PC-9 (cell line): ENCODE measurements around the gene ARMH1.

ENCODE experiments used
- CTCF ChIP-seq: fragments of 200-600 bp; sonication (generic); conservative IDR thresholded peaks from 2 replicates; pipeline ENCODE4 v1.6.1; 2017; ENCODE audit warnings: mixed run types, antibody characterized with exemption, mild to moderate bottlenecking, moderate library complexity
- EZH2 ChIP-seq: fragments of 200-600 bp; sonication (generic); IDR thresholded peaks from 2 replicates; pipeline ENCODE4 v1.8.0; 2017; ENCODE audit warnings: antibody characterized with exemption, low read depth

GRCh38 chr1:44684525-44684924, 10.0 kb downstream of the ARMH1 start:
- TF ChIP-seq CTCF (no peak), EZH2 (no peak)
